ENCODE results near the gene FBXW4. TPM values are rescaled to one million over a fixed set of nuclear protein-coding genes. Genes with fewer than 3 reads are reported as not detected.

The FBXW4 gene
- polyA plus RNA-seq, 6 donors from 2014 or later, result 0.50 to 13.8 (median 7.1) TPM

DNA sequence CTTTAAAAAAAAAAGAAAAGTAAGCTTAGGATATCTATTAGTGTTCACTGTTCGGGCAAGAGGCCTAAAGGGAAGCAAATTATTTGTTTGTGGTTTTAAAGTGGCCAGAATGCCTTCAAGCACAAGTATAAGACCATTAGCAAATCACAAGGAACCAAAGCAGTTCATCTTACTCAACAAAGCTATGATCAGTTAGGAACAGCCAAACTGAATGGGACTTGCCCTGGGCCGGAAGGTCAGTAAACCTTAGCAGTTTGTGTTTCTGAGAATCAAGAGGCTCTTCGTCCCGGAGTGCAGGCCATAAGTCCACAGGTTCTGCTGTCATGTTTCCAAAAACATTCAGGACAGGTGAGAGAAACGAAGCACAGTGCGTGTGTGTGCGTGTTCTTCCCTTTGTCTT lies 4.5 kb downstream of the FBXW4 start:
- Mint-ChIP-seq H3K27ac (peak overlapping the region in 1 of 6 donors; percentile 51), H3K9me3 (no peaks in the 10 kb centered on the region), H3K27me3 (no peaks in the 10 kb centered on the region), H3K4me1 (peaks cover 41 to 64% (median 62%) of the 10 kb centered on the region in 3 donors), H3K4me3 (no peak overlapping the region), H3K36me3 (peaks cover 0 to 10% of the 10 kb centered on the region in 2 donors)
- no peak for ATAC-seq (ENCODE audit: low read depth in 2 of 2)
- DNase-seq, result no peak

DNA sequence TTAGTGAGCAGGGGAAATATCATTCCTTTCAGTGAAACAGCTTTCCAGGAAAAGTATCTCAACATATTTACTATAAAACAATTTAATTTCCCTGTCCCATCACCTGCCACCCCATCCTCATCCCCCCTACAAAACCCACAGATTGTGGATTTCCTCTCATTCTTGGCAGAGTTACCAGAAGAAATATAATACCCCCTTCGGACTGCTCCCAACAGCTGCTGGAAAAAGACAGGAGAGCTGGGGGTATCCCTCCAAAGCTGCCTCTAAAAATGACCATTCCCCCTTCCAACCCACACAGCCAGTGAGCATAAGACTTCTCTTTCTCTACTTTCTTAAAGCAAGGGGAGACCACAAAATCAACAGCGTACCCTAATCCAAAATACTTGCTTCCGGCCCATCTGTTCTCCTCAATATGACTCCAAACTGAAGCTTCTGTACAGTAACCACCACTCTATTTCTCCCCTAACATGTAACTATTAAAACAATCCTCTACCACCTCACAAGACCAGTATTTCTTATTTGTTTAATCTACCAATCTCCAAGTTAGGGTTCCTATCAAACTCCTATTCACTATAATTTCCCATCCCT lies 7.8 kb downstream of the FBXW4 start:
- Mint-ChIP-seq H3K4me3 (no peak overlapping the region), H3K27ac (peak overlapping the region in 4 of 6 donors; percentile 21 to 36 (median 26)), H3K4me1 (peaks cover 51 to 77% (median 74%) of the 10 kb centered on the region in 3 donors)

DNA sequence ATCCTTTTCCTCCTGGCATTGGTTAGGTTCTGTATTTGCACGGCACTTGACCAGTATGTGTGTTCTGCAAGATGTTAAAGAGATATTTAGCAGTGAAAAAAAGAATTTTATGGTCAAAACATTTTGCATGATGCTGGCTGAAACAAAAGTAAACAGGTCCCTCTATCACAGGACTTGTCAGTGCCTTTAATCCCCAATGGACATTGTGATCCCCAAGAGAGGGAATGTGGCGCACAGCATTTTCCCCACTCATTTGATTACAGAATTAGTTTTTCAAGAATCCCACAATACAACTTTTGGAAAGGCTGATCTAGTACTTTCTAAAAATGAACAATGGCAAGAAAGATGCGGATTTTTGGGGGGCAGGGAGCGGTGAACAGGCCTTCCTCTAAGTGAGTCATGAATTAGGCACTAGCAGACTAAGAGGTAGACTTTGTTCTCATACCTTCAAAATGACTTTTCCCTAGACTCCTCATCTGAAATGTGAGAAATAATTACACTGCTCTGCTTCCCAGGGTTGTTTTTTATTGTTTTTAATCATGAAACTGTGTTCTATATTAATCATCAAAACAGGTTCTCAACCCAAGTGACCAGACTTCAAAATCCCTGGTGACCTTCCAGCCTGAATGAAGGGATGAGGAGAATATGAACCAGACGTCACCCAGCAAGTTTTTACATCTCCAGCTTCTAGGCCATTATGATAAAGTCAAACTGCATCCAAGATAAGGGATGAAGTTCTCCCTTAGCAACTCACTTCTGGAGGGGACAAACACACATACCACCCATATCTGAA lies 8.6 kb downstream of the FBXW4 start:
- no peak for DNase-seq
- ATAC-seq (ENCODE audit: low read depth in 2 of 2), result no peak
- H3K27ac Mint-ChIP-seq, result peak overlapping the region in 2 of 6 donors; percentile 24 to 54
- no peaks in the 10 kb centered on the region for H3K27me3 Mint-ChIP-seq
- H3K4me3 Mint-ChIP-seq, result no peak overlapping the region
- H3K9me3 Mint-ChIP-seq, result no peaks in the 10 kb centered on the region
- peaks cover 51 to 74% (median 70%) of the 10 kb centered on the region in 3 donors for H3K4me1 Mint-ChIP-seq
- H3K36me3 Mint-ChIP-seq, result peaks cover 7 to 10% of the 10 kb centered on the region in 2 donors

More for the DNA sequence above, 7.8 kb downstream of the FBXW4 start:
- DNase-seq (no peak), ATAC-seq (ENCODE audit: low read depth in 2 of 2) (no peak)
- Mint-ChIP-seq H3K27me3 (no peaks in the 10 kb centered on the region), H3K36me3 (peaks cover 7 to 10% of the 10 kb centered on the region in 2 donors), H3K9me3 (no peaks in the 10 kb centered on the region)

DNA sequence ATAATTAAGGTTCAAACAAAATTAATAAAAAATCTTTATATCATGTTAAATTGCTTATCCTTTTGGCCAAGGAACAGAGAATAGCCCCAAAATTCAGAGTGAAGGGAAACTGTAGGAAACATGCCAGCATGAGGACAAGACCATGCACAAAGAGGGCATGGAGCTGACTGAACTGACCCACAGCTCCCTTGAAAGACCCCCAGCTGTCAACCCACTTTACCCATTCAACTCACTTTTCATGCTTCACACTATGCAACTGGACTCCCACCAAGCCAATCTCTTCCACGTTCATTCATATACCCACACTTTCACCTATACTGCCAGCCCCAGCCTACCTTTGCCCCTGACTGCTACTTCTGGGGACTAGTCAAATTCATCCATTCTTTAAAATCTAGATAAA lies 10.2 kb downstream of the FBXW4 start:
- DNase-seq (no peak), ATAC-seq (ENCODE audit: low read depth in 2 of 2) (no peak)
- Mint-ChIP-seq H3K27me3 (no peaks in the 10 kb centered on the region), H3K9me3 (no peaks in the 10 kb centered on the region), H3K27ac (peak overlapping the region in 2 of 6 donors; percentile 9 to 81), H3K36me3 (peaks cover 7 to 10% of the 10 kb centered on the region in 2 donors), H3K4me3 (no peak overlapping the region), H3K4me1 (peaks cover 46 to 61% (median 56%) of the 10 kb centered on the region in 3 donors)

DNA sequence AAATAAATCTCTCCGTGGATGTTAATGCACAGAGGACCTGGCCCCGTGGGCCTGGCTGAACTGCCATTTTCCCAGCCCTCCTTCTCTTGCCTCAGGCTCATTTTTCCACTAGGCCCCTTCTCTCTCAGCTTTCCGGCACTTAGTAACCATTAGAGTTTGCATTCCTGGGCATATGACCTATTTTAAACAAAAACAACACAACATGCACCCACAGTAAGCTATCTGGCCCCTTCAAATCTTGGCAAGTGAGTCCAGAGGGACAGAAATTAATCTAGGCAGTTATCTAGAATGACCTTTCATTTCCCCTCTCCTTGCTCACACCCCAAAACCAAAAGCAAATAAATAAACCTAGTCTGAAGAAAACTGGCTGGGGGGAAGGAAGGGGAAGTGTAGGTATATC lies 11.7 kb downstream of the FBXW4 start:
- peak overlapping the region in 1 of 8 donors; percentile 78 for H3K4me3 Mint-ChIP-seq
- H3K36me3 Mint-ChIP-seq, result peaks cover 7 to 10% of the 10 kb centered on the region in 2 donors
- DNase-seq (no peak), ATAC-seq (ENCODE audit: low read depth in 2 of 2) (no peak)
- no peaks in the 10 kb centered on the region for H3K9me3 Mint-ChIP-seq
- peak overlapping the region in 1 of 6 donors; percentile 81 for H3K27ac Mint-ChIP-seq
- peaks cover 42 to 56% (median 51%) of the 10 kb centered on the region in 3 donors for H3K4me1 Mint-ChIP-seq
- no peaks in the 10 kb centered on the region for H3K27me3 Mint-ChIP-seq

DNA sequence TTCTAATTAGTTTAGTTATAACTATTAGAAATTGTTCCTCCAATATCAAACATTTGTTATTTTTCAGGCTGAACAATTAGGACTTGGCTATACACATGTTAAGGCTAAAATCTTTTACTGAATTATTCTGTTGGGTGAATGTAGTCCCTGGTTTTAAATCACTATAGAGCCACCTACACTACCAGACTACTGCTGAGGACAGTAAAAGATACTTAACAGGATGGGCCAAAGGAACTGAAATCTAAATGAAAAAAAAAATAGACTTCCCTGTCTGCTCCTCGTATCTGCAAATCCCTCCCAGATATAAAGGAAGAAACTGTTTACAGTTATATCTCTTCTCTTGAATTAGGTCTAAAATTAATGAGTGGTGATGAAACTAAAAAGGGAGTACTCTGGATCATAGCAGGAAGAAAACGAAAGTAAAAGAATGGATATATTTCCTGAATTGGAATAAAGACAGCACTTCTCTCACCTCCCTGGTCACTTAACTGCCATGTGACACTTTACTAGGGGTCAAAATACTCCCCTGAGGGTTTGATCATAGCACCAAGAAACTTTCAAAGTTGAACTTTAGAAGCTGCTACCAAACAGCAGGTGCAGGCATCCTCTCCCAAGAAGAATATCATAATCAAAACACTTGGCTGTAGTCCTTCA lies 12.7 kb downstream of the FBXW4 start:
- peaks cover 40 to 48% (median 46%) of the 10 kb centered on the region in 3 donors for H3K4me1 Mint-ChIP-seq

DNA sequence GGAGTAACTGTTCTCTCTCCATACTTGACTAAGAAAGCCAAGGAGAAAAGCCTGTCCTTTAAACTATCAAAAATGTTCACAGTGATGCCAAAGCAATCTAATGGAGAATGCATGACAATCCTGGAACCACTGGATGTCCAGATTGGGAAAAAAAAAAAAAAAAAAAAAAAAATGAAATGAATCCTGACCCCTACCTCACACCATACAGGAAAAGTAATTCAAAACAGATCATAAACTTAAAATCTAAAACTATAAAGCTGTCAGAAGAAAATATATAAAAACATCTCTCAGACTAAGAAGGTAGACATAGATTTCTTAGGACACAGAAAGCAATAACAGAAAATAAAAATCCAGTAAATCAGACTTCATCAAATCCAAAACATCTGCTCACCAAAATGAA lies 18.4 kb downstream of the FBXW4 start:
- Mint-ChIP-seq H3K9me3 (peaks cover 0 to 9% (median 1%) of the 10 kb centered on the region in 7 donors), H3K27me3 (no peaks in the 10 kb centered on the region), H3K4me1 (peaks cover 3 to 13% (median 13%) of the 10 kb centered on the region in 3 donors), H3K27ac (peak overlapping the region in 1 of 6 donors; percentile 44), H3K36me3 (peaks cover 24 to 34% of the 10 kb centered on the region in 2 donors), H3K4me3 (peak overlapping the region in 1 of 8 donors; percentile 56)
- no peak for ATAC-seq (ENCODE audit: low read depth in 2 of 2)
- DNase-seq, result no peak

More for the DNA sequence above, 12.7 kb downstream of the FBXW4 start:
- ATAC-seq (ENCODE audit: low read depth in 2 of 2) (no peak), DNase-seq (no peak)
- peak overlapping the region in 3 of 6 donors; percentile 36 to 75 (median 39) for H3K27ac Mint-ChIP-seq
- H3K4me3 Mint-ChIP-seq, result no peak overlapping the region
- no peaks in the 10 kb centered on the region for H3K9me3 Mint-ChIP-seq
- peaks cover 2 to 9% of the 10 kb centered on the region in 2 donors for H3K36me3 Mint-ChIP-seq
- no peaks in the 10 kb centered on the region for H3K27me3 Mint-ChIP-seq

DNA sequence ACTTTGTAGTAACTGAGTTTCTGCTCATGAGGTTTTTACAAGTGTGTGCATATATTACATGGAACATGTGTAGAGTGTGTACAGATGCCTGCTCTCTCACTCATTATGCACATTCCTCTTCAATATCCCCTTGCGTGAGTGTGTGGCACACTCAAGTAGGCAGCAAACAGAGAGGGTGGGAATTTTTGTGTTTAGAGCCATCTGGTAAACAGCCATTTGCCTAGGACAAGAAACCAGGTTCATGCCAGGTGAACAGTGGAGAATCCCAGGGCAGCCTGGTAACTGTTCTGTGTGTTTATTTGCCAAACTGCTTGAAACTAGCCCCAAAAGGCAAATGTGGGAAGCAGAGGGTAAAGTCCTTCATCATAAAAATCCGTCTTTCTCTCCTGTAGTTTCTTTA lies 19.9 kb downstream of the FBXW4 start:
- Mint-ChIP-seq H3K4me3 (peak overlapping the region in 1 of 8 donors; percentile 3), H3K9me3 (peaks cover 0 to 9% (median 1%) of the 10 kb centered on the region in 7 donors), H3K27ac (no peak overlapping the region), H3K36me3 (peaks cover 37 to 43% of the 10 kb centered on the region in 2 donors), H3K4me1 (peaks cover 16 to 27% (median 22%) of the 10 kb centered on the region in 3 donors), H3K27me3 (no peaks in the 10 kb centered on the region)
- DNase-seq (no peak), ATAC-seq (ENCODE audit: low read depth in 2 of 2) (no peak)

DNA sequence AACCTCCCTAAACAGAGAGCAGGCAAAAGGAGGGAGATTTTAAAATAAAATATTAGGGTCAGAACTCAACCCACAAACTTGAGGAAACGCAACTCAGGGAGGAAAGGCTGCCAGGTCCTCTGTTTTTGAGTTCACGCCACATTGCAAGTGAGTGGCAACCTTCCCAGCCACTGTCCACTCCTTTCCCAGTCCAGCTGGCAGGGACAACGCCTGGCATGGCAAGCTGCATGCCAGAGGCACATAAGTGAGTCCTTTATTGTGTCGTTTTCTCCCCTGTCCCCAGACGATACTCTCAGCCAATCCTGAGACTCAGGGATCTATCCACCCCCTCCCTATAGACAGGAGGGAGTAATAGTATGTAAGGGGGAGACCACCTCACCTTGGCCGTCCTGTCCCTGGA lies 22.4 kb downstream of the FBXW4 start:
- no peak overlapping the region for H3K4me3 Mint-ChIP-seq
- H3K4me1 Mint-ChIP-seq, result peaks cover 14 to 27% (median 22%) of the 10 kb centered on the region in 3 donors
- H3K27ac Mint-ChIP-seq, result no peak overlapping the region
- ATAC-seq (ENCODE audit: low read depth in 2 of 2) (no peak), DNase-seq (no peak)
- H3K36me3 Mint-ChIP-seq, result peaks cover 44 to 47% of the 10 kb centered on the region in 2 donors
- peaks cover 0 to 9% (median 1%) of the 10 kb centered on the region in 7 donors for H3K9me3 Mint-ChIP-seq
- H3K27me3 Mint-ChIP-seq, result no peaks in the 10 kb centered on the region

DNA sequence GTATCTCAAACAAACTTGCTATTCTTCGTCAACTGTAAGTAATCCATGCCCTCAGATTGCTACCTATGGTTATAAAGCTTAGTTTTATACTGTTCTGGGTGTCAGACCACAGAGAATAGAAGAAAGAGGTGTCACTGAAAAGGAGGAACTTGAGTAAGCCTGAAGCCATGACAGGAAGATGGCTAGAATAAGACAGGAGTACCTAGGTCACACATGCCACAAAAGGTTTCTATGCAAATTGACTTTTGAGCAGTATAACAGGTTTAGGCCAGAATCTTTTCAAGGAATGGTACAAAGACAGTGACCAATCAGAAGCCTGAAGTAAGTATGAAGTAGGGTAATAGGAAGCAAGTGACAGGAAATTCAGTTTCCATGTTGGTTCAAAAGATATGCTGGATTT lies 23.5 kb downstream of the FBXW4 start:
- Mint-ChIP-seq H3K4me1 (peaks cover 14 to 21% (median 17%) of the 10 kb centered on the region in 3 donors), H3K27me3 (no peaks in the 10 kb centered on the region), H3K9me3 (peaks cover 0 to 4% (median 0%) of the 10 kb centered on the region in 7 donors), H3K27ac (peak overlapping the region in 4 of 6 donors; percentile 13 to 79 (median 54)), H3K4me3 (no peak overlapping the region), H3K36me3 (peaks cover 36 to 39% of the 10 kb centered on the region in 2 donors)
- DNase-seq, result no peak
- peak; percentile 58 to 59 for ATAC-seq (ENCODE audit: low read depth in 2 of 2)

DNA sequence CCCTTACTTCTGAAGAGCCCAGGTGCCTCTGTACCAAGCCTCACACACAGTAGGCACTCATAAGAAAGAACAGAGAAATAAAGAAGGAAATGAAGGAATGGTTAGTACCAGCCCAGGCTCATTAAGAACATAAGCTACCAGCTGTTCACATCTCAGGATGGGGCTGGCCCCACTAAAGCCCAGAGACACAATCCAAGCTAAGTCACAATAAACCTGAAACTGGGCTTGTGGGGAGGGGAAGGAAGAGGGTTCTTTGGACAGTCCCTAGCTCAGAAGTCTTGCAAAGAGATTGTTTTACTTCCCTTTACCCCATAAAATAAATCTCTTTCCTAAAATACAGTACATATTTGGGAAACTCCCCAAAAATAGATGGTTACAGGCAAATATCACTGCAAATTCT lies 24.3 kb downstream of the FBXW4 start:
- peaks cover 35 to 42% of the 10 kb centered on the region in 2 donors for H3K36me3 Mint-ChIP-seq
- H3K4me1 Mint-ChIP-seq, result peaks cover 14 to 21% (median 17%) of the 10 kb centered on the region in 3 donors
- peak overlapping the region in 3 of 6 donors; percentile 57 to 79 (median 63) for H3K27ac Mint-ChIP-seq
- DNase-seq (no peak), ATAC-seq (ENCODE audit: low read depth in 2 of 2) (no peak)
- no peak overlapping the region for H3K4me3 Mint-ChIP-seq
- H3K27me3 Mint-ChIP-seq, result no peaks in the 10 kb centered on the region
- no peaks in the 10 kb centered on the region for H3K9me3 Mint-ChIP-seq

DNA sequence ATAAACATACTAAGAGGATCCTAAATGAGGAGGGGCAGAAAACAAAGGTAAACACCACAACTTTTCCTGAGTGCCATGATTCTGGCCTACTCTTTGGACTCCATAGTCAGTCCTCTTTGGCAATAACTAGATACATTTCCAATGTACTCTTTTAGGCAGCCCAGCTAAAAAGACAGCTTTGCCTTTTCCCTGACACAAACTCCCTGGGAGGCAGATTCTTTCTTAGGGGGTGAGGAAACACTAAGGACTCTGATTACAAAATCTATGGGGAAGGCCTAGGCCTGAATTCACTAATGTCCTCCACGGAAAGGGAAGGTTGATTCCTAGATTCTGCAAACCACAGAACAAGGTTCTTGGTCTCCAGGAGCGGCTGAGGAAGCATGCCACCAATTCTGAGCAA lies 25.8 kb downstream of the FBXW4 start:
- peak overlapping the region in 1 of 6 donors; percentile 30 for H3K27ac Mint-ChIP-seq
- no peaks in the 10 kb centered on the region for H3K27me3 Mint-ChIP-seq
- H3K4me3 Mint-ChIP-seq, result no peak overlapping the region
- no peaks in the 10 kb centered on the region for H3K9me3 Mint-ChIP-seq
- DNase-seq, result no peak
- peaks cover 14 to 22% (median 17%) of the 10 kb centered on the region in 3 donors for H3K4me1 Mint-ChIP-seq
- H3K36me3 Mint-ChIP-seq, result peaks cover 30 to 42% of the 10 kb centered on the region in 2 donors
- no peak for ATAC-seq (ENCODE audit: low read depth in 2 of 2)

DNA sequence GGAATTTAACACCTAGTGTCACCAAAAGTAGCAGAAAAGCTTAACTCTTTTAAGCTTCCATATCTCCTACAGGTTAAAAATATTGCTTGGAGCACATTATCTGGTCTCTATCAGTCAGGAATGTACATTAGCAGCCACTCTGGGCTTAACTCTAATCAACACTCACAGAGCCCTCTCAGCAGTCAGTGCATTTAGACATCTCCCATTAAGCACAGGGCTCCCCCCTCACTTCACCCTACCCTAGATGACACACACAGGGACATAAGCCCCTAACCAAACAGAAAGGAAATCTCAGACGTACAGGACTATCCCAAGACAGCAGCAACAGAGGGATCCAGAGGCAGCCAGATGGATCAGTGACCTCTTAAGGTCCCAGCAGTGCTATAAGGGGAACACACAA lies 26.4 kb downstream of the FBXW4 start:
- no peak for ATAC-seq (ENCODE audit: low read depth in 2 of 2)
- Mint-ChIP-seq H3K4me3 (no peak overlapping the region), H3K36me3 (peaks cover 30 to 41% of the 10 kb centered on the region in 2 donors), H3K27ac (peak overlapping the region in 2 of 6 donors; percentile 26 to 30), H3K9me3 (no peaks in the 10 kb centered on the region), H3K4me1 (peaks cover 14 to 28% (median 17%) of the 10 kb centered on the region in 3 donors), H3K27me3 (no peaks in the 10 kb centered on the region)
- no peak for DNase-seq
